ENCODE results near the gene COQ8A. TPM values are rescaled to one million over a fixed set of nuclear protein-coding genes. Genes with fewer than 3 reads are reported as not detected.

Gene COQ8A
- total RNA-seq, 1 experiment from 2014 or later: 35.3 TPM

GRCh38 chr1:226893936-226894335 lies 46.2 kb upstream of the COQ8A start:
- peaks cover 1 to 3% of the 10 kb centered on the region in 2 experiments; a peak in 3 of 4 replicates for H3K36me3 ChIP-seq (ENCODE audit: control insufficient read depth in 1 of 2, insufficient read depth in 2 of 2, low read length in 2 of 2)
- no peak for ATAC-seq
- no TSS peak for BruUV-seq (replicated peaks)

GRCh38 chr1:226894826-226895225 lies 45.3 kb upstream of the COQ8A start:
- H3K4me2 ChIP-seq (ENCODE audit: low read length): no peak overlapping the region
- no peaks in the 10 kb centered on the region for H3K27me3 ChIP-seq (ENCODE audit: insufficient read depth, low read length)
- H4K20me1 ChIP-seq (ENCODE audit: insufficient read depth): no peaks in the 10 kb centered on the region
- H3K79me2 ChIP-seq (ENCODE audit: insufficient read depth, low read length): no peaks in the 10 kb centered on the region
- H3K9me2 ChIP-seq (ENCODE audit: insufficient read depth): no peaks in the 10 kb centered on the region
- H3K9ac ChIP-seq (ENCODE audit: low read length): no peak overlapping the region
- H3K9me3 ChIP-seq (ENCODE audit: control insufficient read depth in 1 of 2, insufficient read depth in 1 of 2, low read depth in 1 of 2, low read length in 2 of 2): no peaks in the 10 kb centered on the region
- no peak for ATAC-seq
- no peak overlapping the region for H3K4me3 ChIP-seq (replicated peaks in 1 of 2; ENCODE audit: low read depth in 1 of 2, low read length in 2 of 2)
- no peak overlapping the region for H3K27ac ChIP-seq (ENCODE audit: low read depth, low read length)
- H3K4me1 ChIP-seq (ENCODE audit: control insufficient read depth in 1 of 2, insufficient read depth in 2 of 2, low read length in 2 of 2): no peaks in the 10 kb centered on the region
- intact Hi-C loops (cut with micrococcal nuclease): no loop called here
- peaks cover 0 to 3% of the 10 kb centered on the region in 2 experiments; a peak in 2 of 4 replicates for H3K36me3 ChIP-seq (ENCODE audit: control insufficient read depth in 1 of 2, insufficient read depth in 2 of 2, low read length in 2 of 2)
- CTCF ChIA-PET: no interaction called here
- RAD21 ChIA-PET (ENCODE audit: low non-redundant PET in 1 of 2, low total read pairs in 2 of 2, uncharacterized antibody in 2 of 2, unreplicated experiment in 2 of 2): no interaction called here
- H2AFZ ChIP-seq (ENCODE audit: low read depth, low read length, poor library complexity, severe bottlenecking): no peak overlapping the region
- no TSS peak for BruUV-seq (replicated peaks)
- DNase-seq (ENCODE audit: low read depth, low spot score): no peak
- POLR2A ChIA-PET: no interaction called here
- TF ChIP-seq FOSL1 (IDR thresholded peaks at IDR 0.05; ENCODE audit: low read depth) (no peak), TCF7L2 (IDR thresholded peaks at IDR 0.05; ENCODE audit: borderline replicate concordance, extremely low read depth, insufficient read depth, insufficient read length) (no peak), MAX (IDR thresholded peaks at IDR 0.05) (no peak), POLR2AphosphoS5 (IDR thresholded peaks at IDR 0.05; ENCODE audit: low read depth, low read length) (no peak), RAD21 (IDR thresholded peaks at IDR 0.05; ENCODE audit: low read depth) (no peak), ZFX (IDR thresholded peaks at IDR 0.05) (no peak), EZH2 (IDR thresholded peaks at IDR 0.05) (no peak), ZBTB33 (IDR thresholded peaks at IDR 0.05; ENCODE audit: extremely low read depth, insufficient replicate concordance, low read length) (no peak), SP1 (IDR thresholded peaks at IDR 0.05; ENCODE audit: low read depth) (no peak), EGR1 (IDR thresholded peaks at IDR 0.05; ENCODE audit: low read depth) (no peak), YY1 (IDR thresholded peaks at IDR 0.05; ENCODE audit: extremely low read depth, insufficient replicate concordance, low read depth, low read length) (no peak), POLR2A (IDR thresholded peaks at IDR 0.05; ENCODE audit: borderline replicate concordance, extremely low read depth, insufficient read depth, insufficient read length) (no peak), ATF3 (IDR thresholded peaks at IDR 0.05) (no peak), EZH2phosphoT487 (IDR thresholded peaks at IDR 0.05; ENCODE audit: borderline replicate concordance) (no peak), CTCF (IDR thresholded peaks at IDR 0.05 in 2 of 3, conservative IDR thresholded peaks at IDR 0.05 in 1 of 3; ENCODE audit: borderline replicate concordance in 1 of 3, insufficient read depth in 1 of 3, low read depth in 2 of 3, low read length in 2 of 3) (no peak)

More at GRCh38 chr1:226893936-226894335, 46.2 kb upstream of the COQ8A start:
- Histone ChIP-seq H3K4me3 (replicated peaks in 1 of 2; ENCODE audit: low read depth in 1 of 2, low read length in 2 of 2) (no peak overlapping the region), H3K9ac (ENCODE audit: low read length) (no peak overlapping the region), H3K79me2 (ENCODE audit: insufficient read depth, low read length) (no peaks in the 10 kb centered on the region), H3K27ac (ENCODE audit: low read depth, low read length) (no peak overlapping the region), H3K9me3 (ENCODE audit: control insufficient read depth in 1 of 2, insufficient read depth in 1 of 2, low read depth in 1 of 2, low read length in 2 of 2) (no peaks in the 10 kb centered on the region), H4K20me1 (ENCODE audit: insufficient read depth) (no peaks in the 10 kb centered on the region), H3K9me2 (ENCODE audit: insufficient read depth) (no peaks in the 10 kb centered on the region), H3K4me2 (ENCODE audit: low read length) (no peak overlapping the region), H3K27me3 (ENCODE audit: insufficient read depth, low read length) (no peaks in the 10 kb centered on the region), H3K4me1 (ENCODE audit: control insufficient read depth in 1 of 2, insufficient read depth in 2 of 2, low read length in 2 of 2) (no peaks in the 10 kb centered on the region), H2AFZ (ENCODE audit: low read depth, low read length, poor library complexity, severe bottlenecking) (no peak overlapping the region)
- no peak for DNase-seq (ENCODE audit: low read depth, low spot score)
- intact Hi-C loops (cut with micrococcal nuclease): no loop called here
- TF ChIP-seq ATF3 (IDR thresholded peaks at IDR 0.05): no peak
- no peak for TF ChIP-seq ELF1 (IDR thresholded peaks at IDR 0.05; ENCODE audit: borderline replicate concordance, low read depth)
- no peak for TF ChIP-seq SRF (IDR thresholded peaks at IDR 0.05; ENCODE audit: low read depth)
- CTCF ChIA-PET: no interaction called here
- RAD21 ChIA-PET (ENCODE audit: low non-redundant PET in 1 of 2, low total read pairs in 2 of 2, uncharacterized antibody in 2 of 2, unreplicated experiment in 2 of 2): no interaction called here
- POLR2A ChIA-PET: no interaction called here
